ENCODE results near the gene EEFSEC.

DNA sequence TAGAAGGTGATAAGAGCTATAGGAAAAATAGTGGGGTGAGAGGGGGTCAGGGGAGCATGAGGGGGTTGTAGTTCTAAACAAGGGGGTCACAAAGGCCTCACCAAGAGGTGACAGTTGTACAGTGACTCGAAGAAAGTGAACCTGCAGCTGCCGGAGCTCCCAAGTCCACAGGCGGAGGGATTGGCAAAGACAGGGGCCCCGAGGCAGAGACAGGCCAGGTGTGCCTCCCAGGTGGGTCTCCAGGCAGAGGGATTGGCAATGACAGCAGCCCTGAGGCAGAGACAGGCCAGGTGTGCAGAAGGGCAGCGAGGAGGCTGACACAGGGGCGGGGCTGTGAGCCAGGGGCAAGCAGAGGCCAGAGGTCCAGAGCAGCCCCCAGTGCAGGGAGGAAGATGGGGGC, 249.7 kb downstream of the EEFSEC start:
- TF ChIP-seq, protein P1, sequence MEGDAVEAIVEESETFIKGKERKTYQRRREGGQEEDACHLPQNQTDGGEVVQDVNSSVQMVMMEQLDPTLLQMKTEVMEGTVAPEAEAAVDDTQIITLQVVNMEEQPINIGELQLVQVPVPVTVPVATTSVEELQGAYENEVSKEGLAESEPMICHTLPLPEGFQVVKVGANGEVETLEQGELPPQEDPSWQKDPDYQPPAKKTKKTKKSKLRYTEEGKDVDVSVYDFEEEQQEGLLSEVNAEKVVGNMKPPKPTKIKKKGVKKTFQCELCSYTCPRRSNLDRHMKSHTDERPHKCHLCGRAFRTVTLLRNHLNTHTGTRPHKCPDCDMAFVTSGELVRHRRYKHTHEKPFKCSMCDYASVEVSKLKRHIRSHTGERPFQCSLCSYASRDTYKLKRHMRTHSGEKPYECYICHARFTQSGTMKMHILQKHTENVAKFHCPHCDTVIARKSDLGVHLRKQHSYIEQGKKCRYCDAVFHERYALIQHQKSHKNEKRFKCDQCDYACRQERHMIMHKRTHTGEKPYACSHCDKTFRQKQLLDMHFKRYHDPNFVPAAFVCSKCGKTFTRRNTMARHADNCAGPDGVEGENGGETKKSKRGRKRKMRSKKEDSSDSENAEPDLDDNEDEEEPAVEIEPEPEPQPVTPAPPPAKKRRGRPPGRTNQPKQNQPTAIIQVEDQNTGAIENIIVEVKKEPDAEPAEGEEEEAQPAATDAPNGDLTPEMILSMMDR (IDR thresholded peaks at IDR 0.05), result no peak
- TF ChIP-seq ZFX (IDR thresholded peaks at IDR 0.05; ENCODE audit: borderline replicate concordance), result no peak
